ENCODE results near the gene FAM184B. TPM values are rescaled to one million over a fixed set of nuclear protein-coding genes. Genes with fewer than 3 reads are reported as not detected.
"Not testable (repeated sequence)": the region's sequence is repeated elsewhere in the genome, so short reads cannot be mapped to it uniquely, and the experiment has no call there.

The FAM184B gene
- total RNA-seq, 1 donor = not detected

DNA sequence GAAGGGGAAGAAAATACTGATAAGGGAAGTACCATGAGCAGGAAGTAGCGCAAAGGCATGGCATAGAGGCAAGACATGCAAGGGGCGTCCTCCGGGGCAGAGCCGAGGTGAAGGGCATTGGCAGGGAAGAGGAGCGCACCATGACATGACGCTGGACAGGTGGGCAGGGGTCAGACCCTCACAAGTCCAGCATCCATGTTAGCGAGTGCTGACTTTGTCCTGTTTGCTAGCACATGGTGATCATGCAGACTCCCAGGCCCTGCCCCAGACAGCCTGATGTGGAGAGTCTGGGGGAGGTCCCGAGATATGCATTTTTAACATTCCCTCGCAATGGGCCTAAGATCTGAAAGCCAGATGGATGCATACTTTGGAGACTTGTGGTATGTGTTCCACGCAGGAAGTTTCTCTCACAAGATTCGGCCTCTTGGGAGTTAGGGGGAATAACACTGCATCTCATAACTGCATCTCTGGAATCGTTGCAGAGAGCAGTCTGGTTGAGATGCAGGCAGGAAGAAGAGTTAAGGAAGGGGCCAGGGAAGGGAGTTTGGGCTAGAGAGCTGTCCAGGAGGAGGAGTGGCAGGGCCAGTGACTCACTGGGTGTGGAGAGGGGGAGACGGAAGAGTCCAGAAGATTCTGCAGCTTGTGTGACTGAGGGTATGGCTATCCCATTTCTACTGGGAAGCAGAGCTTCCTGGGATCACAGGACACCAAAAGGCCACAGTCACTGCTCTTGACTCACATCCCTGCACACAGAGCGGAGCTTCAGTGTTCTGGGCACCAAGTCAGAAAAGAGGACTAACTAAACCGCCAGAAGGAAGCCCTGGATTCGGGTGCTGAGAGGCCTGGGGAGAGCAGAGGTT, 59.7 kb downstream of the FAM184B start:
- no peak for DNase-seq (ENCODE audit: low read depth in 2 of 3, low spot score in 2 of 3)

DNA sequence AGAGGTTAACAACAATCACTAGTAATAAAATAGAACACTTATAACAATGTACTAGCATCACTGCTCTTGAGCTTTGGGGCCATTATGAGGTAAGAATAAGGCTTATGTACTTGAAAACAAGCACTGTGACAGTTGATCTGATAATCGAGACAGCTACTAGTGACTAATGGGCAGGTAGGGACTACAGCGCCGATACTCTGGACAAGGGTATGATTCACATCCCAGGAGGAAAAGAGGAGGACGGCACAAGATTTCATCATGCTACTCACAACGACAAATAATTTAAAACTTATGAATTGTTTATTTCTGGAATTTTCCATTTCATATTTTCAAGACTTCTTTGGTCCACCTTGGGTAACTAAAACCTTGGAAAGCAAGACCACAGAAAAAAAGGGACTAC, 62.3 kb downstream of the FAM184B start:
- DNase-seq (ENCODE audit: low read depth in 2 of 3, low spot score in 2 of 3) = no peak

DNA sequence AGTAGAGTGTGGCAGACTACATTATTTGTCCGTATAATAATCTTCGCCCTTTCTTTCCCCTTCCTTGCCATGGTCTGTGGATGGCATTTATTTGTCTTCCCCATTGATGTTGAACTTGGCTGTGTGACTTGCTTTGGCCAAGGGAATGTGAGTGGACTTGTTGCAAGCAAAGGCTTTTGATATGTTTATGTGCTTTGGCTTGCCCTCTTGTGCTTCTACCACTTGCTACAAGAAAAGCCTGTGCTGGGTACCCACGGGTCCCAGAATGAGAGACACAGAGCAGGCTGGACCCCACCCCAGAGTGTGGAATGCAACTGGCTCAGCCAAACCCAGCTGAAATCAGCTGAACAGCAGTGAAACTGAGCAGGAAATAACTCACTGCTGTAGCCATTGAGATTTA, 63.0 kb downstream of the FAM184B start:
- DNase-seq (ENCODE audit: low read depth in 2 of 3, low spot score in 2 of 3) = no peak

DNA sequence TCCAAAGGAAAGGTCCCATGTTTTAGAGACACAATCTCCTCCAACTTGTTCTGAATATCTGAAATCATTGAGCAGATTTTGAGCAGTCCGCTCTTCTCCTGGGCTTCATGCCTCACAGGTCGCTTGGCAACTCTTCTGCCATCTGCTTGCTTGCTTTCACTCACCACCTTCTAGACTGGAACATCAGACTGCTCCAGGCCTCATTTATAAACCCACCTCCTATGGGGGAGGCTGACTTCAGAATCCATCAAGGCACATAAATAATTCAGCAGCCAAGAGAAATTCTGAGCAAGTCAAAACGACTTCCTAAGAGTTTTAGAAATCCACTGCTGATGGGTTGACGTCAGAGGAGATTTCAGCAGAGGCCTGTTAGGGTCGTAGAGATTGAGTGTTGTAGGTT, 64.1 kb downstream of the FAM184B start:
- DNase-seq (ENCODE audit: low read depth in 2 of 3, low spot score in 2 of 3) = no peak

DNA sequence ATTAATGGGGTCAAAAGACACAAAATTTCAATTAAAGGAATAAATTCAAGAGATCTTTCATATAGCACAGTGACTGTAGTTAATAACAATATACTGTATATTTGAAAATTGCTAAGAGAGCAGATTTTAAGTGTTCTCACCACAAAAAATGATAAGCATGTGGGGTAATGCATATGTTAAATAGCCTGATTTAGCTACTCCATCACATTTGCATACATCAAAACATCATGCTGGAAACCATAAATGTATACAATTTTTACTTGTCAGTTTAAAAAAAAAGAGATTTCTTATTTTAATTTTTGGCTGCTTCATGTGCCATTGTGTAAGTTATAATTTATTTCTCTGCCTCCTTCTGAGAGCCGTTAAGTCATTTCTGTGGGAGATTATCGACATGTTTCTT, 65.9 kb downstream of the FAM184B start:
- DNase-seq (ENCODE audit: low read depth in 2 of 3, low spot score in 2 of 3) = no peak

DNA sequence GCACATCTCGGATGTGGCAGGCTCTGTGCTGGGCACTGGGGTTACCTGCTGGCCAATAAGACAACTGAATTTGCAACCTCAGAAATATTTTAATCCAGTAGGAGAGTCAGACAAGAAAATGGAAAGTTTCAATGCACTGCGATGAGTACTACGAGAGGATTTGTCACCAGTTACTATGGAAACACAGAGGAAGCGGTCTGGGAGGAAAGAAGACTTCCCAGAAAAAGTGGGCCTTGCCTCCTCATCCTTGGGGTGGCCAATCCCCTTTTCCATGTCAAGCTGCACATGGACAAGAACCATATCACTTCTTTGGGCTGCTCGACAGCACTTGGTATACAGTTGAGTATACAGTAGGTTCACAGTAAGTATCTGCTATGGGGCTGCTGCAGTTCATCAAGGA, 67.6 kb downstream of the FAM184B start:
- no peak for DNase-seq (ENCODE audit: low read depth in 2 of 3, low spot score in 2 of 3)

DNA sequence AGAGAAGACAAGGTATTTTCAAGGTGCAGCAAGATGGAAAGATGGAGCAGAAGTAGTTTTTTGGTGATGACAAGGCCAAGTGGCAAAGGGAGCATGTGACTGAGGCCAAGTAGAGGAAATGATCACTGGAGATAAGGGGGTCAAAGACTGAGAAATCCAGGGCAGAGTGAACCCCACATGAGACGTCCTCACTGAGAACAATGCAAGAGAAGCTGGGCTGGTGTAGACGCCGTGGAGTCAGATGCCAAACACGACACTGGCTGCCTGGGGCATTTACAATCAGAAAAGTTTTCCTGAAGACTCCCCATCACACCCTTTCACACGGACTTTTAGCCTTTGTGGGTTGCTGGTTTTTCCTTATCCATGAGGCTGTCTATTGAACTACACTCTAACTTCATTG, 69.3 kb downstream of the FAM184B start:
- no peak for DNase-seq (ENCODE audit: low read depth in 2 of 3, low spot score in 2 of 3)

DNA sequence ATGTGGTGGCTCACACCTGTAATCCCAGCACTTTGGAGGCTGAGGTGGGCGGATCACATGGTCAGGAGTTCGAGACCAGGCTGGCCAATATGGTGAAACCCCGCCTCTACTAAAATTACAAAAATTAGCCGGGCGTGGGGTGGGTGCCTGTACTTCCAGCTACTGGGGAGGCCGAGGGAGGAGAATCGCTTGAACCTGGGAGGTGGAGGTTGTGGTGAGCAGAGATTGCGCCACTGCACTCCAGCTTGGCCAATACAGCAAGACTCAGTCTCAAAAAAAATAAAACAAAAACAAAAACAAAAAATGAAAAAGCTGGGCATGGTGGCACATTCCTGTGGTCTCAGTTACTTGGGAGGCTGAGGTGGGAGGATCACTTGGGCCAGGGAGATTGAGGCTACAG, 70.2 kb downstream of the FAM184B start:
- not testable (repeated sequence) for DNase-seq (ENCODE audit: low read depth in 2 of 3, low spot score in 2 of 3)

DNA sequence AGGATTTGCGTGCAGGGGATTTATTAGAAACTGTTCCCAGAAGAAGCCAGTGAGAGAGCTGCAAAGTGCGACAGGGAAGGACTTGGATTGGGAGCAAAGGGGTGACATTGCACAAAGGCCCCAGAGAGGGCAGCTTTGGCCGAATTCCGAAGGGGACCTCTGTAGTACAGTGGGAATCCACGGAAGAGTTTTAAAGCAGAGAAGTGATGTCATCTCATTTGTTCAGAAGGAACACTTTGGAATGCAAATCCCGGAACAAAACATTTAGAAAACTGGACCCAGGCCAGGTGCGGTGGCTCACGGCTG, 71.7 kb downstream of the FAM184B start:
- no peak for DNase-seq (ENCODE audit: low read depth in 2 of 3, low spot score in 2 of 3)

DNA sequence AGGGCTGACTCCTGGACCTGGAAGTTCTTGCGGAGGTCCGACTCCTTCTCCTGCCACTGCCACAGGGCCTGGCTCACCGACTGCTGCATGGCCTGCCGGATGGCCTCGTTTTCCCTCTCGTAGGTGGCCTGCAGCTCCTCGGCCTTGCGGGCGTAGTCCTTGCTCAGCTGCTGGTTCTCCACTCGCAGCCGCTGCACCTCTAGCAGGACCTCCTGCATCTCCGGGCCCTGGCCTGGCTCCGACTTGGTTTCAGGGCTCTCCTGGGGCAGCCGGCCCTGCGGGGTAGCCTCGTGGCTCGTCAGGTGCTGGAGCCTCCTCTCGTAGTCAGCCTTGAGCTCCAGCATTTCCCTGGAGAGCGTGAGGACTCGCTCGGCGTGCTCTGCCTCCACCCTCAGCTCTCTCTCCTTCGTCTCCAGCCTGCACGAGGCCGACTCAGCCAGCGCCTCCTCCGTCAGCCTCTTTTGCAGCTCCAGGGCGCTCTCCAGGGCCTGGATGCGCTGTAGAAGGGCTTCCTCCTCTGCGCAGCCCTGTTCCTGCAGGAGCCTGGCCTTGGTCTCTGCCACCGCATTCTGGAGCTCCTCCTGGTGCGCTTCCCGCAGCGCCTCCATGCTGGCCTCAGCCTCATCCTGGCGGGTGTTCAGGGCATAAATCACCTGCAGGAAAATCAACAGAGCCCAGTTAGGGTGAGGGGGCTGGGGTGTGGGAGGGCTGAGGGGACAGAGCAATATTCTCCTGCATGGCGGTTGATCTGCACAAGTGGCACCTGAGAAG, 72.2 kb downstream of the FAM184B start:
- no peak for DNase-seq (ENCODE audit: low read depth in 2 of 3, low spot score in 2 of 3)

DNA sequence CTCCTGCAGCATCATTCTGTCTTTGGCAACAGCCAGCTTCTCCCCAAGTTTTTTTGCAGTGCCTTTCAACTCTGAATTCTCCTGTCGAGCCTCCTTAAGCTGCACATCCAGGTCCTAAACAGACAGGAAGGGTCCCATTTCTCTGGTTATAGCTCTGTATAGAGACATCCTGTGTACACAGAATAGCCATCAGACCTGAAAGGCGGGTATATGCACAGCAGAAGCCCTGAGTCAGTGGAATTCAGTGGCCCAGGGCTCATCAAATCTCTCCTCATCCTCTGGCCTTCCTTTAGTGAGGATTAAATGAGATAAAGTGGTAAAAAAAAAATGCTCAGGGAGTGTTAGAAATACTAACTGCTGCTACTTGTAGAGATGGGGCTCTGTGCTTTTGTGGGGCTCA, 73.8 kb downstream of the FAM184B start:
- no peak for DNase-seq (ENCODE audit: low read depth in 2 of 3, low spot score in 2 of 3)

DNA sequence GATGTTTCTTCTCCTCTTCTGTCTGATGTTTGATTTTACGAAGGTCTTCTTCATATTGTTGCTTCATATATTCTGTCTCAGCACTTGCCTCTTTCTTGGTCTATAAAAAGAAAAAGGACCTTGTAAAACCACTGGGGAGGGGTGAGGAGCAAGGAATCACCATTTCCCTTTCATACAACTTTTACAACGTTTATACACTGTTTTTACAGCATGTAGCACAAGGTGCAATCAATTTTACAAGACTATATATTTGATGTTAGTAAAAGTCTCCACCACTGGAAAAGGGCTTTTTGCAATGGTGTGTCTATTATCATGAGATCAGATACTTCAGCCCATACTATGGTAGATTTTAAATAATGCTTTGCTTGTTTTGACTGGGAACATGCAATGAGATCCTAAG, 76.3 kb downstream of the FAM184B start:
- no peak for DNase-seq (ENCODE audit: low read depth in 2 of 3, low spot score in 2 of 3)

DNA sequence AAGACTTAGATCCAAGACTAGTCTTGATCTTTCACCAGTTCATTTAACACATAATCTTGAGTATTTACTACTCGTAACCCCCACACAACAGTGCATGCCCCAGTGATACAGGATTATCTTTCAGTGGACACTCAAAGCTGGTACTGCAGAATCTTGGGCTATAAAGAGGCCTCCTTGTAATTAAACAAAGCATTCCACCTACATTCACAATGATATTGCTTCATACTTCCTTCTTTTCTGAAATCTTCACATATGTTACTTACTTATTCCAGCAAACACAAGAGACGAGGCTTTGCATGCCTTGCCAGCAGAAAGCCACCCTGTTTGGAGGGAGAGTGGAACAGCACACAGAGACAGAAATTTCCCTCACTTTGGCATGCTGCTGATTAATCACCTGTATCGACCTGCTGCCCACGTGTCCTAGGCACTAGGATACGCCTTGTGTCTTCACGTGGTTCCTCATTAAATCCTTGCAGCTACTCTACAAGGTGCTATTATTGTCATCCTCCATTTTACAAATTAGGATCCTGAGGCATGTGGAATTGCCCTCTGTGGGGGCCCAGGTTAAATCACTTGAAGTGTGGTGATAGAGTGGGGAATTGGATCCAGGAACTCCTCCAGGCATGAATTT, 77.3 kb downstream of the FAM184B start:
- DNase-seq (ENCODE audit: low read depth in 2 of 3, low spot score in 2 of 3) = no peak

DNA sequence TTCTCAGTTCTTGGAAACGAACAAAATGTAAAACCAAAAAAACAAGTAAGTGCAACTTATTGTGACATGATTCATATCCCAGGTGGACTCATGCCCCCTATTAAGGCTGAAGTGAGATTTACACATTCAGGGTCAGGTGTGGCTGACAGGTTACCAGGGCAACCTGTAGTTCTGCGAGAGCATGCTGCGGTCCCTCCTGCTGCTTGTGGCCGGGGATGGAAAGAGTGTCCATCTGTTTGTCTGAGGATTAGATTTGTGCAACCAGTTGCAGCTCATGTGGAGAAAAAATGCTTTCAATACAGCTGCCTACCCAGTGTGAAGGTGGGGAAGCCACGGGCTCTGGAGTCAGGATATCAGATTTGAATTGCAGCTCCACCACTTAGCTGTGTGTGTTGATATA, 78.8 kb downstream of the FAM184B start:
- DNase-seq (ENCODE audit: low read depth in 2 of 3, low spot score in 2 of 3) = no peak

DNA sequence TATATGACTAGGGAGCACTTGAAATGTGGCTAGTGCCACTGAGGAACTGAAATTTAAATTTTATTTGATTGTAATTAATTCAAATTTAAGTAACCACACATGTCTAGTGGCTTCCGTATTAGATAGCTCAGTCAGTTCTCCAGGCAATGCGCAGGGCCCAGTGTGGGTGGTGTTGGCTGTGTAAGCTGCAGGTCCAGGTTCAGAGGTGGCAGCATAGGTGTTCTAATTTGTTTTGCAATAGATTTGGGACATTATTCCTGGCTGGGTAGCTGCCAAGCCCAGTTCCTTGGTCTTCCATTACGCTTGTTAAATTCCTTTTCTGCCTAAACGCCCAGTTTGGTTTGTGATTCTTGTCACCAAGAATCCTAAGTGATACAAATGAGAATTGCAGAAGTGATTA, 79.5 kb downstream of the FAM184B start:
- no peak for DNase-seq (ENCODE audit: low read depth in 2 of 3, low spot score in 2 of 3)

DNA sequence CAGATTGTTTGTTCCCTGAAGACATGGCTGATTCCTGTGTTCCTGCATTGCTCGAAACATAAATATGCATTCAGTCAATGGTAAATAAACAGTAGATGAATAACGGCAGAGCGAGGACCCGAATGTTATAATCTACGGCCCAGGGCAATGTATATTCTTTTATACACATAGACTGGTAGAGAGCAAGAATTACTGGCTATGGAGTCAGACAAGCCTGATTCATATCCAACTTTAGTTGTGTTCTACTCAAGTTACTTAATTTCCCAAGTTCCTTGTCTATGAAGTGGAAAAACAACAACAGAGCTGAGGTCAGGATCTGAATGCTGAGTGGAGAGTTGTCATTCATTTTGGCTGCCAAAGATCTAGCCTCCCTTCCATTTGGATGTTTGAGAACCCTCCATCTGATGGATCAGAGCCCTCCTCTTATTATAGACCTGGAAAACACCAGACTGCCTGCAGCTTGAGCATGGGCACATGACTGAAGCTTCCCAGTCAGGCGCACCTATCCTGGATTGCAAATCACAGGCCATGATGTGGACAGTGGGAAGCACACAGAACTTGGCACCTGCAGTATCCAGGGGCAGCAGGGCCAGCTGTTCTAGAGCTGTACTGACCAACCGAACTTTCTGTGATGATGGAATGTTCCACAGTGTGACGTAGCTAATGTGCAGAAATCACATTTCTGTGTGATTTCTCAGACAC, 80.1 kb downstream of the FAM184B start:
- DNase-seq (ENCODE audit: low read depth in 2 of 3, low spot score in 2 of 3) = no peak

DNA sequence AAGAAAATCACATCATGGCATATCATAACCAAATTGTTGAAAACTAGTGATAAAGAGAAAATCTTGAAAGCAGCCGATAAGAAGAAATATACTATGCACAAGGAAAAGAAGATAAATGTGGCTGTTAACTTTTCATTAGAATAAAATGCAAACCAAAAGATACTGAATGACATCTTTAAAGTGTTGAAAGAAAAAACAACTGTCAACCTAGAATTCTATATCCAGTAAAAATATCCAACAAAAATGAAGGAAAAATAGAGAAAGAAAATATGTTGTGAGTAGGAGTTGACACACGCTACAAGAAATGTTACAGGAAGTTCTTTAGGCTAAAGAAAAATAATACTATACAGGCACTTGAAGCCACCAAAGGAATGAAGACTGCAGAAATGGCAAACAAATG, 82.0 kb downstream of the FAM184B start:
- no peak for DNase-seq (ENCODE audit: low read depth in 2 of 3, low spot score in 2 of 3)

DNA sequence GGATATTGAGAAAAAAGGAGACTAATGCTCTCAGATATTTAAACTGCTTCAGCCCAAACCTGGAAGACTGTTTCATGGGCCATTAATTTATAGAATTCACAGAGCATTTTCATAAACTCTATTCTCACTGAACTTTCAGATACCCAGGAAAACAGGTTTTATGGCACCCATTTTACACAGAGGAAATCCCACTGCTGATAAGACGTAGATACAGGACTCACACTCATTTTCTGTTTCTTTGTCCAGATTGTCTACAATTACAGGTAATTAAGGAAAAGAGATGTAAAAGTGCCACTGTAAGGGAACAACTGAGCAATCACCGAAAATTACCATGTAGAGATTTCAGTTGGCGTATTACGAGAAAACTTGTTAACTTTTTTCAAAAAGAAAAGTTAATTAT, 83.3 kb downstream of the FAM184B start:
- DNase-seq (ENCODE audit: low read depth in 2 of 3, low spot score in 2 of 3) = no peak

DNA sequence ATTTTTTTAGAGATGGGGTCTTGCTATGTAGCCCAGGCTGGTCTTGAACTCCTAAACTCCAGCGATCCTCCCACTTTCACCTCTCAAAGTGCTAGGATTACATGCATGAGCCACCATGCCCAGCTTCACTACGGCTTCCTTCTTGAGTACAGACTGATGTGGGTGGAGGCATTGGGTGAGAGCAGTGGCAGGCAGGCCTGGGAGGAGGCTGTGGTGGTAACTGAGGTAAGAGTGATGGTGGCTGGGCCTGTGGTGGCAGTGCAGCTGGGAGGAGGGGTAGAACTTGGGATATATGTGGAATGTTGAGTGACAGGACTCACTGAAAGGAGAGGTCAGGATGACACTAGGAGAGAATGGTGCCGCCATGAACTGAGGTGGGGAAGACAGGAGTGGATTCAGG, 86.1 kb downstream of the FAM184B start:
- DNase-seq (ENCODE audit: low read depth in 2 of 3, low spot score in 2 of 3) = no peak

DNA sequence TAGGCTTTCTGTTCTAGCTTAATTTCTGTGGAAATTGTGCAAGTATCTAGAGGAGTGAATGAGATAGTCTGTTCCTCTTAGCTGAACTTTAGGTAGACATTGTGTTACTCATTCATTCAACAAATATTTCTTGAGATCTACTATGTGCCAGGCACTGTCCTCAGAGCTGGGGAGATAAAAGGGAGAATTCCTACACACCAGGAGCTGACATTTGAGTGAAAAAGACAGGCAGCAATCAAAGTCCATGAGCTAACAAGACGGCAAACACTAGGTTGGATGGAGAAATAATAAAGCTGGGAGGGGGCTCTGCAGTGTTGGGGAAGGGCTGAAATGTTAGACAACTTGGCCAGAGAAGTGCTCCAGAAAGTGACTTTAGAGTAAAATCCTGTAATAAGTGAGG, 86.9 kb downstream of the FAM184B start:
- DNase-seq (ENCODE audit: low read depth in 2 of 3, low spot score in 2 of 3) = no peak

DNA sequence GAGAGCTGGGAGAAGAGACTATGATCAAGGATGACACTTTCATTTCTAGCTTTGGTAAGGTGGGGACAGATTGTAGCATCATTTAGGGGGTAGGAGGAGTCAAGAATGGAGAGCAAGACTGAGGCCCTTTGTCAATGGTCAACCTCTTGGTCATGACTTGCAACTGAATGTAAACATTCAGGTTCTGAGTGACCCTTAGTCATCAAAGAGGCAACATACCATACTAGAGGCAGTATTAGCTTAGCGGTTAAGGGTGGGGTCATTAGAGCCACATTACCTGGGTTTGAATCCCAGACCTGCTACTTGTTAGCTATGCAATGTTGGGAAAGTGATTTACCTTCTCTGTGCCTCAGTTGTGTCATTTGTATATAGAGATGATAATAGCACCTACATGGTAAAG, 90.5 kb downstream of the FAM184B start:
- DNase-seq (ENCODE audit: low read depth in 2 of 3, low spot score in 2 of 3) = no peak

Measured in hematopoietic multipotent progenitor cell (in vitro differentiated cells).